Measurements from ENCODE around the gene SPEG.

SPEG gene

DNA sequence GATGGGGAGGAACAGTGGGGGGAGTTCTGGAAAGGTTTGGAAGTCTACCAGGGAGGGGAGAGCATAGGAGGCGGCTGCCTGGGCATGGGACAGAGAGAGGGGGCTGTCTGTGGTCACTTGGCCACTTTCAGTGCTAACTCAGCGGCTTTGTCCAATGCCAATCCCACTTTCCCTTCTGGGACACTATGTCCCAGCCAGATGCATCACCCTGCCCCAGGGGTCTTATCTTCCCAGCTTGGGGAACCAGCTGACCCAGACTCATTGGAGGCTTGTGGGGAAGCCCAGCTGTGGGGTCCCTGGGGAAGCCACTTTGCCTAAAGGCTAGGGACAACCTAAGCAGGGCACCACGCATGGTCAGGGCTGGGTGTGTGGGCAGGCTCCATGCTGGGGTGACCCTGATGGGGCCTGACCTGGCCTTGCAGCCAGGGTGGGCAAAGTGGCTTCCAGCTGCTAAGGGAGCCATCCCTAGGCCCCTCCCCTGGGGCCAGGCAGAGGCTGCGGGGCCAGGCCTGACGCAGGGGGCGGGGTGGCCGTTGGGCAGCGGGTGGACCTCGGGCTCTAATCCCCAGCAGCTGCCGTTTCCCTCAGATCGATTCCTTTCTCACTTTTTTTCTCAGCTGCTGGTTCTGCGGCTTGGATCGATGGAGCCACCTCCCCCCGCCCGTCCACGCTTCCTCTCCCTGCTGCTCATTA lies 78.0 kb downstream of the SPEG start:
- no peak for DNase-seq
- intact Hi-C loops (cut with DNase I), result no loop called here

DNA sequence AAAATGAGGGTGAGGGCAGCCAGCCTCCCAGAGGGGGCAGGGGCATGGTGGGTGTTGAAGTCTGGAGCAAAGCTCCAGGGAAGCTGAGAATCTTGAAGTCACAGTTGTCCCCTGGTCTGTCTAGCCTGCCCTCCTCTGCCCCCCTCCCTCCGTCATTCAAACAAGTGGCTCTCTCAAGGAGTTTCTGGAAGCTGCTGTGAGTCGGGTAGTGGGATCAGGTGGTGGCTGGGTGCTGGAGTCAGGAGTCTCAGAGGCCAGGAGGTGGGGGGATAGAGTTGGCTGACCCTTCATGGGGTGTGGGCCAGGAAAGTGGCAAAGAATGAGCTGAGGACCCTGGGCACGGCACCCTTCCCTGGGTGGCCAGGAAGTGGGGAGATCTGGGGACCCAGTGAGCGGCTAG lies 79.1 kb downstream of the SPEG start:
- intact Hi-C loops (cut with DNase I), result no loop called here
- no peak for DNase-seq

DNA sequence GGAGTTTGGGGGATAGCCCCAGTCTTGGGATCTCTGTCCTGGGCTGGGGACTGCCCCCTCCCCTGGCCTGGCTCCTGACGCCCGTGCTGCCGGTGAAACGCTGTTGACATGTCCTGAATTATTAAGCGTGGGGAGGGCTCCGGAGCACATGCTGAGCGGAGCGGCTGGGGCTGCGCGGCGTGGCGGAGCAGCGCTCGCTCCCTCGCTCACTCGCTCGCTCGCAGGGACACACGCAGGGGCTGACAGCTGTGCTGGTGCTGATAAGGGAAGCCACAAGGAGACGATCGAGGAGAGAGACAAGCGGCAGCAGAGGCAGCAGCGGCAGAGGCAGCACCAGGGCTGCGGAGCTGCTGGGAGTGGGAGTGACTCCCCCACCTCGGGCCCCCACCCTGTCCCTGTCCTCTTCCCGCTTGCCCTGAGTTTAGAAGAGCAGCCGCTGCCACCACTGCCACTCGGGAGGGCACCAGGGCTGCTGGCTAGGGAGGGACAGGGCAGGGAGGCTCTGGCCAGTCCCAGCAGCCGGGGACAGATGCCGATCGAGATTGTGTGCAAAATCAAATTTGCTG lies 79.6 kb downstream of the SPEG start, which contains the start of gene ASIC4:
TSS of gene ASIC4 (plus strand) at position 287 of the 566 bp plus-strand sequence. CDS start at position 530, 243 bp downstream.
- peak in 12 of 42 donors; percentile 26 to 63 (median 47) for DNase-seq
- intact Hi-C loops (cut with DNase I), result no loop called here

GRCh38 chr2:219514836-219515235 lies 80.2 kb downstream of the SPEG start:
- no peak for DNase-seq
- intact Hi-C loops (cut with DNase I), result no loop called here

DNA sequence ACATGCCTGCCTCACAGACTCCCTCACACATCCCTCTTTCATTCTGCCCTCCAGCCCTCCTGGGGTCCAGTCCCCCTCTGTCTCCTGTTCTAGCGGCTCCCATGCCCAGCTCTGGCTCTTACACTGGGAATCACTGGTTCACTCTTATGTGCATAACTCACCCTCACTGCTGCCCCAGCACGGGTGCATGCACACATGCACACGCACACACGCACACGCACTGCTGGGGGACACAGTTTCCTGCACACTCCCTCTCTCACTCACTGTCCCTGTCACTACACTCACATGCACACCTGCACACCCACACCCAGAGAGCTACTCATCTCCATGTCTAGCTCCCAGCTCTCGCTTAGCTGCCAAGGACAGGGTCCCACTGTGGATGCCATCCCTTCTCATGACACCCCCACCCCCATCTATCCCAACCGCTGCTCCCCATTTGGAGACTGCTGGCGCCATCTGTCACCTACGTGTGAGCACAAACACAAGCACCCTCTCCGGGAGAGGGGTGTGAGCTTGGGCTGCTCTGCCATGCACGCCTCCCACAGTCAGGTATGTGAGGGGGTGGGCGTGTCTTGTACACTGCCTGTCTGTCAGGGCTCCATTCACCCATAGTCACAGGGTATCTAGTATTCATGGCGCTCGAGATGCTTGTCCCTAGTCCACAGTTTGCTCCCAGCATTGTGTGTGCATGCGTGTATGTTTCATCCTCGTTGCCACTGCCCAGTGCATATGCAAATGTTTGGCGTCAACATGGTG lies 81.4 kb downstream of the SPEG start:
- intact Hi-C loops (cut with DNase I), result no loop called here

DNA sequence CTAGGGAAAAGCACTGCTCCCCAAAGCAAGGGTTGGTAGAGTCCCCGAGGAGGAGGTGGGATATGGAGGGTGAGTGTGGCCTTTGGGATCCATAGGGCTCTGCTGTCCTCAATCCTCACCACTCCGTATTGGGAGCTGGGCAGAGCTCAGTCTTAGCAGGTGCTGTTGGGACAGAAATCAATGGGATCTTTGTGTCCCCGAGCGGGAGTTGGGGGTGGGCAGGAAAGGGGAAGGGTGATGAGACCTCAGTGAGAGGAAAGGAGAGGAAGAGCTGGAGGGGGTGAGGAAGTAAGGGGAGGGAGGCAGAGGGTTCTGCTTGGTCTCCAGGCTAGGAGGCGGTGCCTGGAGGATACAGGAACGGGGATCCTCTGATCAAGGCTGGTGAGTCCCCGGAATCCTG lies 82.2 kb downstream of the SPEG start:
- intact Hi-C loops (cut with DNase I), result no loop called here
- DNase-seq, result no peak

More for the DNA sequence above, 81.4 kb downstream of the SPEG start:
- DNase-seq, result peak in 36 of 42 donors; percentile 36 to 93 (median 65)

- intact Hi-C loops (cut with DNase I), result no loop called here
- DNase-seq, result no peak
Observed at GRCh38 chr2:219517954-219518778, 83.5 kb downstream of the SPEG start.

- intact Hi-C loops (cut with DNase I), result no loop called here
- DNase-seq, result no peak
Observed at GRCh38 chr2:219519526-219519916, 84.9 kb downstream of the SPEG start.

DNA sequence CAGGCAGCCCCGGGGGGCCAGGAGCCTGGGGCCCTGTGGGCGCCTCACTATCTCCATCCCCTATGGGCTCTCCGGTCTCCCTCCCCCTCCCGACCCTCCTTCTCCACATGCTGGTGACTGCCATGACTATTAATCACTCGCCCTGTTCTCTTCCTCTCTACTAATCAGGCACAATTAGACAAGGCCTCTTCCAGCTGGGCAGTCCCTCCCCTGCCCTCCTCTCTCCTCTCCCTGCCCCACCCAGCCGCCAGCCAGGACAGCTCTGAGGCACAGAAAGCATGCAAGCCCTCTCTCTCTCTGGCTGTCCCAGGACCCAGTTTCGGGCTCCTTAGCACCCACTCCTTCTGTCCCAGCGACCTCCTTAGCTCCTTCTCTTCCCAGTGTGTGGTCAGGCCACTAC lies 85.4 kb downstream of the SPEG start:
- no peak for DNase-seq
- intact Hi-C loops (cut with DNase I), result no loop called here

DNA sequence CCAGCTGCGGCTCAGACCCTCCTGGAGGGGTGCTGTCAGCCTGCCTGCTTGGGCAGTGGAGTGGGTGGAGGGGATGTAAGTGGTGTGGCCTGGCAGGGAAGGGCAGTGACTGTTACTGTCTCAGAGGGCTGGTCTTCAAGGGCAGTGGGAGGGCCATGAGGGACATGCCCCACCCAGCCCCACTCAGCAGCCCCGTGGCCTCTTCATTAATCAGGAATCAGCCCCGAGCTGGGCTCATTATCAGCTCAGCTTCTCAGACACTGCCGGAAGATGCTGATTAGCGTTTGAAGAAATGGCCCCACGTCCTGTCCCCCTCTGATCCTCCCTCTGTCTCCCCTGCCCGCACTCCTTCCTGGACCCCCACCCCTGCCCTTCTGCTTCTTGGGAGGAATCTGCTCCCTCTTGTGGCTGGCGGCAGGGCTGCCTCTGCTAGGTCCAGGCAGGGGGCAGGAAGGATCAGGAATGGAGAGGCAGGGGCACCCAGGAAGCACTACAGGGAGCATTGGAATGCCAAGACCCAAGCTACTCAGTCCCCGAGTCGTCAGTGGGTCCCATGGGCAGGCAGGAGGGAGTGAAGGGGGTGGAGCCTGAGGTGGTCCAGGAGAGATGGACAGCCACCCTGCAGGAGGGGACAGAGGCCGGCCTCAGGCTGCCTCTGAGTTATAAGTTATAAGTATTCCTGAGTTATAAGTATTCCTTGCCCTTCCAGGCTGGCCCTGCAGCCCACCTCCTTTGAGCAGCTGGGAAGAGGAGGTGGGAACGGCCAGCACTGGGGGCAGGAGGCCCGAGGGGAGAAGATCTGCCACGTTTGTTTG lies 86.6 kb downstream of the SPEG start:
- DNase-seq, result peak in 9 of 42 donors; percentile 32 to 64 (median 47)
- intact Hi-C loops (cut with DNase I), result no loop called here

DNA sequence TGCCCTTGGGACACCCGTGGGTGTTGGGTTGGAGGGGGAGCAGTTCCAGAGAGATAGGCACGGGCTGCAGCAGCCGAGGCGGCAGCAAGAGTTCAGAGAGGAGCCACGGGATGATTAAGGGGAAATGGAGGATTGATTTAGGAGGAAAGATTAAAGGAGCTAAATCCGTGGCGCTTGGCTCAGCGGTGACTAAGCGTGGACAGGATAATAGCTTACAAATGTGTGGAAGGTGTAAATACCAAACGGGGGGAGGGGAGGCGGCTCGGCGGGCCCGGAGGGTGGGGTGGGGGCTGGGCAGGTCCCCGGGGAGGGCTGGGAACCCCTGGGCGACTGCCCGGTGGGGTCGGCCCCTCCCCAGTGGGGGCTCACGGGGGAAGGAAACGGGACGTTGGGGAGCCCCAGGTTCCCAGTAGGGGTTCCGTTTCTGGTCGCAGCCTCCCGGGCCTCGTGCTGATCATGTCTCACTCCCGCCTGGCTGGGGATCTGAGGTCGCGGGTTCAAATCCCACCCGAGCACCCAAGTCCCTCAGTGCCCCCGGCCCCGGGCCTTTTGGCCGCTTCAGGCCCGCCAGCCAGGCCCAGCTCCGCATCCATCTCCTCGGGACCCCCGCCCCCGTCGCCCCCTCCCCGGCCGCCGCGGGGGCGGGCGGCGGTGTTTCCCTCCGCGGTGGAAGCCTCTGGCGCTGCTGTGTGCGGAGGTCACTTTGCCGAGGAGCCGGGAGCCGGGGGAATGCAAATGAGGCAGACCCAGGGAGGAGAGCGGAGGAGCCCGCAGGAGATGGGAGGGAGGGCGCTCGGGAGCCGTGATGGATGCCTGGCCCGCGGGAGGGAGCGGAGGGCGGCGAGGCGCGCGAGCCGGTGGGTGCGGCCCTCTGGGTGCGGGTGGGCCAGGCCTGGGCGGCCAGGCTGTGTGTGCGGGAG lies 87.7 kb downstream of the SPEG start:
- peak in 17 of 42 donors; percentile 40 to 70 (median 53) for DNase-seq
- intact Hi-C loops (cut with DNase I), result no loop called here

DNA sequence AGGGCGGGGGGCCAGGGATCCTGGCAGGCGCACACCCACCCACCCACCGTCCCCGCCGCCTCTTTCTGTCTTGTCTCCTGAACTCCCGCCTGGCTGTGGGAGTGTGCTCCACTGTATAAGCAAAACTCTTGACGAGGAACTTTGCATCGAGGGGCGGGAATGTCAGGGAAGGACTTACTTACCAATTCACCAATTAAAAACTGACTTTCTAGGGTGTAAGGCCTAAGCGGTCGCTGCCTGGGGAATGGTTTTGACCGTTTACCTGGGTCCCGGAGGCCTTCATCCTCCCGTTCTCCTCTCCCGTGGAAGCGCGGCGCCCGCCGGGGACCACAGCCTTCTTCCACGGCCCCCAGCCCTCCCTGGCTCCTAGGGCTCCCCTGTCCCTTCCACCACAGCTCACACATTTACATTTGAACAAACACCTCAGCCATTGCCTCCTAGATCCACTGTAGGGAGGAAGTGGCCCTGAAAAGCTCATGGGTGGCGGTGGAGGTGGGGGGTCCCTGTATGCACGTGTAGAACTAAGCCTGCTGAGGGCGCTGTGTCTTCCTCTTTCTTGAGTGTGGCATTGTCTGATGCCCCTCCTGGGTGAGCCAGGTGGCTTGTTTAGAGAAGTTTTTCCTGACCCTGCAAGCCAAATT lies 88.5 kb downstream of the SPEG start:
- intact Hi-C loops (cut with DNase I), result no loop called here
- peak in 16 of 42 donors; percentile 33 to 74 (median 54) for DNase-seq

- intact Hi-C loops (cut with DNase I), result loop anchor here (5.0 kb wide), 1 partner anchor 118 kb away; no protein-coding TSS in a partner anchor
- no peak for DNase-seq
Observed at GRCh38 chr2:219524817-219525216, 90.2 kb downstream of the SPEG start.

GRCh38 chr2:219525533-219526232 lies 91.0 kb downstream of the SPEG start:
- DNase-seq, result no peak
- intact Hi-C loops (cut with DNase I), result loop anchor here (5.0 kb wide), 1 partner anchor 118 kb away; no protein-coding TSS in a partner anchor

GRCh38 chr2:219526320-219527075 lies 91.9 kb downstream of the SPEG start:
- no peak for DNase-seq
- intact Hi-C loops (cut with DNase I), result loop anchor here (5.0 kb wide), 1 partner anchor 119 kb away; no protein-coding TSS in a partner anchor

Measured in head of caudate nucleus (tissue), 42 donors.